Thyroid gland (tissue), 4 donors: ENCODE results near the gene ZNF841.

ENCODE experiments used
- POLR2A ChIP-seq, 2 donors: fragments of 450-650 bp; IDR thresholded peaks; one replicate each; pipeline ENCODE4 v1.6.1; 2017; ENCODE audit warnings: antibody characterized with exemption in 2 of 2, mild to moderate bottlenecking in 2 of 2, moderate library complexity in 1 of 2
- TF ChIP-seq, protein P1 (sequence below), 6 experiments: fragments of 200-600 bp in 3 of 6; fragments of 450-650 bp in 3 of 6; sonication (generic) in 3 of 6; IDR thresholded peaks; one replicate each; pipeline ENCODE4 v1.5.1; 2016 to 2019; ENCODE audit warnings: antibody characterized with exemption in 6 of 6, mild to moderate bottlenecking in 2 of 6, inconsistent platforms in 1 of 6, moderate library complexity in 1 of 6

GRCh38 chr19:52034051-52034728 lies 61.4 kb downstream of the ZNF841 start:
- TF ChIP-seq, protein P1, sequence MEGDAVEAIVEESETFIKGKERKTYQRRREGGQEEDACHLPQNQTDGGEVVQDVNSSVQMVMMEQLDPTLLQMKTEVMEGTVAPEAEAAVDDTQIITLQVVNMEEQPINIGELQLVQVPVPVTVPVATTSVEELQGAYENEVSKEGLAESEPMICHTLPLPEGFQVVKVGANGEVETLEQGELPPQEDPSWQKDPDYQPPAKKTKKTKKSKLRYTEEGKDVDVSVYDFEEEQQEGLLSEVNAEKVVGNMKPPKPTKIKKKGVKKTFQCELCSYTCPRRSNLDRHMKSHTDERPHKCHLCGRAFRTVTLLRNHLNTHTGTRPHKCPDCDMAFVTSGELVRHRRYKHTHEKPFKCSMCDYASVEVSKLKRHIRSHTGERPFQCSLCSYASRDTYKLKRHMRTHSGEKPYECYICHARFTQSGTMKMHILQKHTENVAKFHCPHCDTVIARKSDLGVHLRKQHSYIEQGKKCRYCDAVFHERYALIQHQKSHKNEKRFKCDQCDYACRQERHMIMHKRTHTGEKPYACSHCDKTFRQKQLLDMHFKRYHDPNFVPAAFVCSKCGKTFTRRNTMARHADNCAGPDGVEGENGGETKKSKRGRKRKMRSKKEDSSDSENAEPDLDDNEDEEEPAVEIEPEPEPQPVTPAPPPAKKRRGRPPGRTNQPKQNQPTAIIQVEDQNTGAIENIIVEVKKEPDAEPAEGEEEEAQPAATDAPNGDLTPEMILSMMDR (IDR thresholded peaks at IDR 0.05), result no peak
- TF ChIP-seq POLR2A (IDR thresholded peaks at IDR 0.05), result no peak
